Thyroid gland (tissue), 4 donors: ENCODE results near the gene MBD3. TPM values are rescaled to one million over a fixed set of nuclear protein-coding genes. Genes with fewer than 3 reads are reported as not detected.

Experiments
- DNase-seq, 2 donors: peaks; one replicate each; pipeline ENCODE4 v3.0.0-alpha.2; 2019
- H3K27ac ChIP-seq, 3 donors: fragments of 200-600 bp; sonication (generic); 1 replicate in 2 of 3; 2 replicates in 1 of 3; pipeline ENCODE4 v1.5.1; 2016 to 2019; ENCODE audit warnings: mild to moderate bottlenecking in 1 of 3, moderate library complexity in 1 of 3
- H3K27me3 ChIP-seq: fragments of 200-600 bp; sonication (generic); one replicate; pipeline ENCODE4 v1.5.1; 2019
- H3K36me3 ChIP-seq, 2 donors: fragments of 200-600 bp; sonication (generic); one replicate each; pipeline ENCODE4 v1.5.1; 2016 to 2019
- H3K4me1 ChIP-seq, 2 donors: fragments of 200-600 bp; sonication (generic); one replicate each; pipeline ENCODE4 v1.5.1; 2017 to 2019
- H3K4me3 ChIP-seq, 3 donors: fragments of 200-600 bp; sonication (generic); replicated peaks in 1 of 3; 1 replicate in 2 of 3; 2 replicates in 1 of 3; pipeline ENCODE4 v1.5.1; 2016; ENCODE audit warnings: mild to moderate bottlenecking in 1 of 3
- H3K9me3 ChIP-seq: fragments of 200-600 bp; sonication (generic); one replicate; pipeline ENCODE4 v1.5.1; 2017
- CTCF ChIP-seq, 6 experiments: fragments of 200-600 bp in 3 of 6; fragments of 450-650 bp in 3 of 6; sonication (generic) in 3 of 6; IDR thresholded peaks; one replicate each; pipeline ENCODE4 v1.5.1; 2016 to 2019; ENCODE audit warnings: antibody characterized with exemption in 6 of 6, mild to moderate bottlenecking in 2 of 6, inconsistent platforms in 1 of 6, moderate library complexity in 1 of 6
- POLR2A ChIP-seq, 2 donors: fragments of 450-650 bp; IDR thresholded peaks; one replicate each; pipeline ENCODE4 v1.6.1; 2017; ENCODE audit warnings: antibody characterized with exemption in 2 of 2, mild to moderate bottlenecking in 2 of 2, moderate library complexity in 1 of 2
- WGBS, 2 donors: methylation state at CpG; one replicate each; pipeline ENCODE4 v1.1.5; 2017; 5-methylcytosine and 5-hydroxymethylcytosine counted together
- intact Hi-C: fragments of 100-400 bp; cut with DNase I; formaldehyde crosslinking; loops from one replicate; pipeline ENCODE4 v1.15.1; 2023
- total RNA-seq, 4 donors: library from RNA; depleted of rRNA; stranded (reverse); fragments of >200 nt; gene quantifications; one replicate each; pipeline ENCODE4 v1.2.3, GENCODE V29; 2016

MBD3 gene
- total RNA-seq, 4 donors from 2014 or later: 58.2 to 149 (median 115) TPM

DNA sequence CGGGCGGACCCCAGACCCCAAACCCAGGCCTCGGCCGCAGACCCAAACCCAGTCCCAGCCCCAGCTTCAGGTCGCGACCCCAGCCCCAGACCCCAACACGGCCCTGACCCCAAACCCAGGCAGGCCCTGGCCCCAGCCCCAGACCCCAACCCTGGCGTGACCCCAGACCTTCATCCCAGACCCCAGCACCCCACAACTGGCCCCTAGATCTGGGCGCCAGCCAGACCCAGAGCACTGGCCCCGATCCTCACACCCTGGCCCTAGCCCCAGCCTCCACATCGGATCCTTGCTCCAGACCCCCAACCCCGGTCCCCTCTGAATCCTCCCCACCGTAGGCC is 7.5 kb downstream of the MBD3 start:
- no peak for DNase-seq
- WGBS, 2 donors: 88 to 92% methylated on average over 4 to 10 of the region's 13 CpGs

DNA sequence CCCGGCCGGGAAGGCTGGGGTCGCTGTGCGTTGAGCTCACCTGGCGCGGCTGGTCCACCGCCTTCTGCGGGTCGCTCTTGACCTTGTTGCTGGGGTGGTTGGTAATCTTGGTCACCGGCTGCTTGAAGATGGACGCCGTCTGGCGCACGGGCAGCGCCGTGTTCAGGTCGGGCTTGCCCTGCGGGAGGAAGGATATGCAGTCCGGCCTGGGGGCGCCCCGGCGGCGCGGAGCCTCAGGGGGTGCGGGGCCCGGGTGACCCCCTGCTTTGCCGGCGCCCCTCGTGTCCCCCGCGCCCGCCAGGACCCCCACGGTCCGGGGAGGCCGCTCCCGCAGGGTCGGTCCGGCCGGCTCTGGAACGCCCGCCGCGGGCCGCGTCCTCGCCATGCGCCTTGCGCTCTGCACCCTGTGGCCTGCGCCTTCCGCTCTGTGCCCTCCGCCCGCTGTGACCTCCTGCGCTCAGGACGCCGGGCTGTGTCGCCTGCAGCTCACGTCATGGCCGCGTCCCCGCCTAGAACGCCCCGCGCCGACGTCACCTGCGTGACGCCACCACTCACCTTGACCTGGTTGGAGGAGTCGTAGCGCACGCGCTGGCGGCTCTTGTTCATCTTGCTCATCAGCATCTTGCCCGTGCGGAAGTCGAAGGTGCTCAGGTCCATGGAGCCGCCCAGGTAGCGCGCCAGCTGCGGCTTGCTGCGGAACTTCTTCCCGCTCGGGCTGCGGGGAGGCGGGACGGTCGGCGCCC is 8.0 kb downstream of the MBD3 start:
- no peak for TF ChIP-seq POLR2A (IDR thresholded peaks at IDR 0.05)
- no peak for TF ChIP-seq CTCF (IDR thresholded peaks at IDR 0.05)
- 92 to 94% methylated on average over 56 to 71 of the region's 87 CpGs for WGBS, 2 donors
- intact Hi-C loops: no loop called here

More for the DNA sequence above, 7.5 kb downstream of the MBD3 start:
- H3K4me1 ChIP-seq: no peaks in the 10 kb centered on the region
- H3K9me3 ChIP-seq: no peaks in the 10 kb centered on the region
- no peaks in the 10 kb centered on the region for H3K27me3 ChIP-seq
- intact Hi-C loops: no loop called here
- H3K36me3 ChIP-seq: peaks cover 32 to 40% of the 10 kb centered on the region in 2 donors
- no peak overlapping the region for H3K4me3 ChIP-seq
- no peak overlapping the region for H3K27ac ChIP-seq
- TF ChIP-seq CTCF (IDR thresholded peaks at IDR 0.05) (no peak), POLR2A (IDR thresholded peaks at IDR 0.05) (no peak)

DNA sequence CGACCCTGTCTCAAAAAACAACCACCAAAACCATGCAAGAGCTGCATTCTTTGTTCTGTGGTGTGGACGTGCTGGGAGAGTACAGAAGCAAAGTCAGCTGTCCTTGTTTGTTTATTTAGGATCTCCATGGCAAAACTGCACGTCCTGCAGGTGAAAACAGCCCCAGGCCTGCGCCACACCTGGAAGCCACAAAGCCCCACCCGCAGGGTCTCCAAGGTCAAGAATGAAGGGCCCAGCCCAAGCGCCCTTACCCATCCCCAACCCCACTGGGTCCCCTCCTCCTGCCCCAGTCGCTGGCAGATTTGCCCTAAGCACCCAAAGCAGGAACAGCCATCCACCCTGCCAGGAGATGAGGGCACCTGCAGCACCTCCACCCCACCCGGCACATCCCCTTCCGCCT is 10.5 kb downstream of the MBD3 start:
- peaks cover 34 to 54% of the 10 kb centered on the region in 2 donors for H3K36me3 ChIP-seq

More for the DNA sequence above, 8.0 kb downstream of the MBD3 start:
- H3K4me3 ChIP-seq: no peak overlapping the region
- no peaks in the 10 kb centered on the region for H3K9me3 ChIP-seq
- no peak overlapping the region for H3K27ac ChIP-seq
- H3K36me3 ChIP-seq: peaks cover 34 to 45% of the 10 kb centered on the region in 2 donors
- H3K4me1 ChIP-seq: no peaks in the 10 kb centered on the region
- H3K27me3 ChIP-seq: no peaks in the 10 kb centered on the region
- DNase-seq: no peak

GRCh38 chr19:1580957-1581356 is 11.7 kb downstream of the MBD3 start:
- Histone ChIP-seq H3K4me3 (no peak overlapping the region), H3K27me3 (no peaks in the 10 kb centered on the region), H3K9me3 (no peaks in the 10 kb centered on the region), H3K36me3 (peaks cover 34 to 56% of the 10 kb centered on the region in 2 donors), H3K4me1 (no peaks in the 10 kb centered on the region), H3K27ac (no peak overlapping the region)
- intact Hi-C loops: no loop called here
- no peak for DNase-seq
- 90 to 98% methylated on average over 8 to 13 of the region's 22 CpGs for WGBS, 2 donors
- TF ChIP-seq CTCF (IDR thresholded peaks at IDR 0.05) (no peak), POLR2A (IDR thresholded peaks at IDR 0.05) (no peak)

More for the DNA sequence above, 10.5 kb downstream of the MBD3 start:
- no peaks in the 10 kb centered on the region for H3K27me3 ChIP-seq
- intact Hi-C loops: no loop called here
- TF ChIP-seq CTCF (IDR thresholded peaks at IDR 0.05) (no peak), POLR2A (IDR thresholded peaks at IDR 0.05) (no peak)
- no peaks in the 10 kb centered on the region for H3K9me3 ChIP-seq
- H3K4me1 ChIP-seq: no peaks in the 10 kb centered on the region
- no peak for DNase-seq
- no peak overlapping the region for H3K4me3 ChIP-seq
- 85 to 100% methylated on average over 1 to 7 of the region's 9 CpGs for WGBS, 2 donors
- H3K27ac ChIP-seq: no peak overlapping the region

GRCh38 chr19:1580382-1580781 is 12.3 kb downstream of the MBD3 start:
- TF ChIP-seq CTCF (IDR thresholded peaks at IDR 0.05) (no peak), POLR2A (IDR thresholded peaks at IDR 0.05) (no peak)
- intact Hi-C loops: no loop called here

More at GRCh38 chr19:1580382-1580781, 12.3 kb downstream of the MBD3 start:
- no peaks in the 10 kb centered on the region for H3K27me3 ChIP-seq
- no peaks in the 10 kb centered on the region for H3K9me3 ChIP-seq
- H3K4me1 ChIP-seq: no peaks in the 10 kb centered on the region
- H3K36me3 ChIP-seq: peaks cover 34 to 56% of the 10 kb centered on the region in 2 donors
- WGBS, 2 donors: 94 to 98% methylated on average over 20 of the region's 20 CpGs
- H3K27ac ChIP-seq: no peak overlapping the region
- no peak overlapping the region for H3K4me3 ChIP-seq
- no peak for DNase-seq
